Panc1 (cell line): ENCODE results near the gene MMP28. TPM values are rescaled to one million over a fixed set of nuclear protein-coding genes. Genes with fewer than 3 reads are reported as not detected.

Experiments
- ATAC-seq: fragments of 200-7000 bp; cut with Tn5 transposase; 2 replicates; pipeline ENCODE4 v1.9.1; 2020; ENCODE audit warnings: mild to moderate bottlenecking, moderate library complexity
- BruUV-seq: library from RNA; stranded (reverse); fragments of 400-500 nt; replicated peaks from 2 replicates; lab custom pipeline; 2021; lab: Mats Ljungman, UMichigan
- CTCF ChIA-PET: fragments of 300-600 bp; sonication (Branson Sonifier 250); formaldehyde crosslinking; loops from one replicate; lab custom pipeline; 2022; ENCODE audit warnings: antibody characterized with exemption; lab: Charles Lee
- POLR2A ChIA-PET: fragments of 300-600 bp; sonication (Branson Sonifier 250); formaldehyde crosslinking; loops from one replicate; lab custom pipeline; 2022; ENCODE audit warnings: antibody characterized with exemption; lab: Charles Lee
- DNase-seq: peaks from one replicate; pipeline ENCODE4 v3.0.0-alpha.2; 2010; ENCODE audit warnings: low read depth, low spot score
- H3K27ac ChIP-seq: 2 replicates; pipeline ENCODE4 v1.5.1; 2011; ENCODE audit warnings: mild to moderate bottlenecking, low read length, inconsistent platforms
- H3K27me3 ChIP-seq: fragments of 200-500 bp; sonication (Bioruptor generic); 2 replicates; pipeline ENCODE4 v1.6.0; 2014; ENCODE audit warnings: low read length, inconsistent platforms; ENCODE audit not compliant: control insufficient read depth, insufficient read depth
- H3K36me3 ChIP-seq: fragments of 200-500 bp; sonication (Bioruptor generic); 2 replicates; pipeline ENCODE4 v1.5.1; 2014; ENCODE audit warnings: inconsistent platforms, mild to moderate bottlenecking, low read length, moderate library complexity; ENCODE audit not compliant: control insufficient read depth, insufficient read depth
- H3K4me1 ChIP-seq: 2 replicates; pipeline ENCODE4 v1.5.1; 2011; ENCODE audit warnings: inconsistent platforms, mild to moderate bottlenecking, low read length, moderate library complexity; ENCODE audit not compliant: control insufficient read depth, insufficient read depth
- H3K4me3 ChIP-seq, 2 experiments: 2 replicates each; pipeline ENCODE4 v1.5.1; 2011 to 2012; ENCODE audit warnings: low read depth in 2 of 2, low read length in 2 of 2, mild to moderate bottlenecking in 2 of 2, inconsistent platforms in 1 of 2, moderate library complexity in 1 of 2
- H3K9me3 ChIP-seq: fragments of 200-500 bp; sonication (Bioruptor generic); 2 replicates; pipeline ENCODE4 v1.5.1; 2014; ENCODE audit warnings: low read depth, mild to moderate bottlenecking, inconsistent platforms, low read length, moderate library complexity; ENCODE audit not compliant: control insufficient read depth, insufficient read depth
- CTCF ChIP-seq: fragments of 450-650 bp; IDR thresholded peaks from 2 replicates; pipeline ENCODE4 v1.5.1; 2017; ENCODE audit warnings: mild to moderate bottlenecking
- POLR2AphosphoS5 ChIP-seq: IDR thresholded peaks from 2 replicates; pipeline ENCODE4 v1.6.1; 2012; ENCODE audit warnings: mild to moderate bottlenecking, low read depth, low read length, moderate library complexity
- REST ChIP-seq, 2 experiments: IDR thresholded peaks; 2 replicates each; pipeline ENCODE4 v1.6.1; 2011 to 2012; ENCODE audit warnings: low read depth in 2 of 2, control low read depth in 1 of 2, low read length in 1 of 2, mild to moderate bottlenecking in 1 of 2, moderate library complexity in 1 of 2; ENCODE audit not compliant: insufficient read depth in 1 of 2
- SIN3A ChIP-seq: IDR thresholded peaks from 2 replicates; pipeline ENCODE4 v1.6.1; 2012; ENCODE audit warnings: low read depth, mild to moderate bottlenecking, low read length, moderate library complexity, borderline replicate concordance; ENCODE audit not compliant: insufficient read depth
- TCF7L2 ChIP-seq: IDR thresholded peaks from 2 replicates; pipeline ENCODE4 v1.6.1; 2011; ENCODE audit warnings: mild to moderate bottlenecking, low read depth, low read length, inconsistent platforms
- in situ Hi-C: cut with HindIII; loops from 2 replicates; pipeline ENCODE4 v1.10.0; 2016; ENCODE audit warnings: low sequenced_read_pairs, low pct_unique_long_range_greater_than_20kb
- intact Hi-C: fragments of 100-400 bp; cut with micrococcal nuclease; formaldehyde crosslinking; loops from one replicate; pipeline ENCODE4 v1.10.0; 2022; ENCODE audit not compliant: unreplicated experiment
- total RNA-seq: library from RNA; stranded (reverse); gene quantifications from one replicate; pipeline ENCODE4 v1.2.1, GENCODE V29; 2021; ENCODE audit not compliant: unreplicated experiment

Gene MMP28
- total RNA-seq, 1 experiment from 2014 or later: 1.6 TPM

GRCh38 chr17:35748979-35749378 lies 46.5 kb downstream of the MMP28 start:
- POLR2A ChIA-PET: no interaction called here
- Histone ChIP-seq H3K27ac (no peak overlapping the region), H3K9me3 (no peaks in the 10 kb centered on the region), H3K36me3 (no peaks in the 10 kb centered on the region), H3K4me1 (peaks cover 13% of the 10 kb centered on the region), H3K4me3 (no peak overlapping the region), H3K27me3 (peaks cover 4% of the 10 kb centered on the region)
- TF ChIP-seq POLR2AphosphoS5 (no peak), TCF7L2 (no peak), SIN3A (no peak), CTCF (no peak), REST (IDR thresholded peaks at IDR 0.05; ENCODE audit: insufficient read depth in 1 of 2, low read depth in 2 of 2, low read length in 1 of 2) (no peak)
- no TSS peak for BruUV-seq
- in situ Hi-C loops (no loop called here), intact Hi-C loops (loop anchor here (5.0 kb wide), 2 partner anchors 137 to 192 kb away; no protein-coding TSS in a partner anchor)
- ATAC-seq: no peak
- DNase-seq: no peak
- CTCF ChIA-PET: interaction anchor here (0.9 kb wide), 1 partner anchor 78 kb away, joined by 3 read pairs; no protein-coding TSS in a partner anchor

- no peak for DNase-seq
- H3K27ac ChIP-seq: no peak overlapping the region
- peaks cover 4% of the 10 kb centered on the region for H3K27me3 ChIP-seq
- TF ChIP-seq TCF7L2: no peak
- TF ChIP-seq POLR2AphosphoS5: no peak
- no peak for TF ChIP-seq REST (IDR thresholded peaks at IDR 0.05; ENCODE audit: insufficient read depth in 1 of 2, low read depth in 2 of 2, low read length in 1 of 2)
- TF ChIP-seq CTCF: no peak
- no peak for TF ChIP-seq SIN3A
- H3K9me3 ChIP-seq: no peaks in the 10 kb centered on the region
- ATAC-seq: peak; percentile 25
- in situ Hi-C loops: no loop called here
- POLR2A ChIA-PET: no interaction called here
- H3K36me3 ChIP-seq: no peaks in the 10 kb centered on the region
- BruUV-seq: no TSS peak
- H3K4me1 ChIP-seq: peaks cover 13% of the 10 kb centered on the region
- CTCF ChIA-PET: interaction anchor here (1.1 to 1.7 kb wide), 2 partner anchors 16 to 18 kb away, joined by 3 to 8 read pairs; no protein-coding TSS in a partner anchor
- no peak overlapping the region for H3K4me3 ChIP-seq
- intact Hi-C loops: loop anchor here (5.0 kb wide), 2 partner anchors 136 to 191 kb away; no protein-coding TSS in a partner anchor
Observed at GRCh38 chr17:35748341-35748841, 47.0 kb downstream of the MMP28 start.
